Panc1 (cell line): ENCODE measurements around the gene FBXO31. TPM values are rescaled to one million over a fixed set of nuclear protein-coding genes. Genes with fewer than 3 reads are reported as not detected.

ENCODE experiments used
- ATAC-seq: fragments of 200-7000 bp; cut with Tn5 transposase; 2 replicates; pipeline ENCODE4 v1.9.1; 2020; ENCODE audit warnings: mild to moderate bottlenecking, moderate library complexity
- BruUV-seq: library from RNA; stranded (reverse); fragments of 400-500 nt; replicated peaks from 2 replicates; lab custom pipeline; 2021; lab: Mats Ljungman, UMichigan
- CTCF ChIA-PET: fragments of 300-600 bp; sonication (Branson Sonifier 250); formaldehyde crosslinking; loops from one replicate; lab custom pipeline; 2022; ENCODE audit warnings: antibody characterized with exemption; lab: Charles Lee
- POLR2A ChIA-PET: fragments of 300-600 bp; sonication (Branson Sonifier 250); formaldehyde crosslinking; loops from one replicate; lab custom pipeline; 2022; ENCODE audit warnings: antibody characterized with exemption; lab: Charles Lee
- DNase-seq: peaks from one replicate; pipeline ENCODE4 v3.0.0-alpha.2; 2010; ENCODE audit warnings: low read depth, low spot score
- H3K27ac ChIP-seq: 2 replicates; pipeline ENCODE4 v1.5.1; 2011; ENCODE audit warnings: mild to moderate bottlenecking, low read length, inconsistent platforms
- H3K27me3 ChIP-seq: fragments of 200-500 bp; sonication (Bioruptor generic); 2 replicates; pipeline ENCODE4 v1.6.0; 2014; ENCODE audit warnings: low read length, inconsistent platforms; ENCODE audit not compliant: control insufficient read depth, insufficient read depth
- H3K36me3 ChIP-seq: fragments of 200-500 bp; sonication (Bioruptor generic); 2 replicates; pipeline ENCODE4 v1.5.1; 2014; ENCODE audit warnings: inconsistent platforms, mild to moderate bottlenecking, low read length, moderate library complexity; ENCODE audit not compliant: control insufficient read depth, insufficient read depth
- H3K4me1 ChIP-seq: 2 replicates; pipeline ENCODE4 v1.5.1; 2011; ENCODE audit warnings: inconsistent platforms, mild to moderate bottlenecking, low read length, moderate library complexity; ENCODE audit not compliant: control insufficient read depth, insufficient read depth
- H3K4me3 ChIP-seq, 2 experiments: 2 replicates each; pipeline ENCODE4 v1.5.1; 2011 to 2012; ENCODE audit warnings: low read depth in 2 of 2, low read length in 2 of 2, mild to moderate bottlenecking in 2 of 2, inconsistent platforms in 1 of 2, moderate library complexity in 1 of 2
- H3K9me3 ChIP-seq: fragments of 200-500 bp; sonication (Bioruptor generic); 2 replicates; pipeline ENCODE4 v1.5.1; 2014; ENCODE audit warnings: low read depth, mild to moderate bottlenecking, inconsistent platforms, low read length, moderate library complexity; ENCODE audit not compliant: control insufficient read depth, insufficient read depth
- POLR2AphosphoS5 ChIP-seq: IDR thresholded peaks from 2 replicates; pipeline ENCODE4 v1.6.1; 2012; ENCODE audit warnings: mild to moderate bottlenecking, low read depth, low read length, moderate library complexity
- SIN3A ChIP-seq: IDR thresholded peaks from 2 replicates; pipeline ENCODE4 v1.6.1; 2012; ENCODE audit warnings: low read depth, mild to moderate bottlenecking, low read length, moderate library complexity, borderline replicate concordance; ENCODE audit not compliant: insufficient read depth
- in situ Hi-C: cut with HindIII; loops from 2 replicates; pipeline ENCODE4 v1.10.0; 2016; ENCODE audit warnings: low sequenced_read_pairs, low pct_unique_long_range_greater_than_20kb
- intact Hi-C: fragments of 100-400 bp; cut with micrococcal nuclease; formaldehyde crosslinking; loops from one replicate; pipeline ENCODE4 v1.10.0; 2022; ENCODE audit not compliant: unreplicated experiment
- total RNA-seq: library from RNA; stranded (reverse); gene quantifications from one replicate; pipeline ENCODE4 v1.2.1, GENCODE V29; 2021; ENCODE audit not compliant: unreplicated experiment
- TF ChIP-seq, protein P1 (sequence below), 2 experiments: IDR thresholded peaks; 2 replicates each; pipeline ENCODE4 v1.6.1; 2011 to 2012; ENCODE audit warnings: low read depth in 2 of 2, control low read depth in 1 of 2, low read length in 1 of 2, mild to moderate bottlenecking in 1 of 2, moderate library complexity in 1 of 2; ENCODE audit not compliant: insufficient read depth in 1 of 2
- TF ChIP-seq, protein P2 (sequence below): fragments of 450-650 bp; IDR thresholded peaks from 2 replicates; pipeline ENCODE4 v1.5.1; 2017; ENCODE audit warnings: mild to moderate bottlenecking

Gene FBXO31
- total RNA-seq, 1 experiment from 2014 or later = 22.4 TPM

DNA sequence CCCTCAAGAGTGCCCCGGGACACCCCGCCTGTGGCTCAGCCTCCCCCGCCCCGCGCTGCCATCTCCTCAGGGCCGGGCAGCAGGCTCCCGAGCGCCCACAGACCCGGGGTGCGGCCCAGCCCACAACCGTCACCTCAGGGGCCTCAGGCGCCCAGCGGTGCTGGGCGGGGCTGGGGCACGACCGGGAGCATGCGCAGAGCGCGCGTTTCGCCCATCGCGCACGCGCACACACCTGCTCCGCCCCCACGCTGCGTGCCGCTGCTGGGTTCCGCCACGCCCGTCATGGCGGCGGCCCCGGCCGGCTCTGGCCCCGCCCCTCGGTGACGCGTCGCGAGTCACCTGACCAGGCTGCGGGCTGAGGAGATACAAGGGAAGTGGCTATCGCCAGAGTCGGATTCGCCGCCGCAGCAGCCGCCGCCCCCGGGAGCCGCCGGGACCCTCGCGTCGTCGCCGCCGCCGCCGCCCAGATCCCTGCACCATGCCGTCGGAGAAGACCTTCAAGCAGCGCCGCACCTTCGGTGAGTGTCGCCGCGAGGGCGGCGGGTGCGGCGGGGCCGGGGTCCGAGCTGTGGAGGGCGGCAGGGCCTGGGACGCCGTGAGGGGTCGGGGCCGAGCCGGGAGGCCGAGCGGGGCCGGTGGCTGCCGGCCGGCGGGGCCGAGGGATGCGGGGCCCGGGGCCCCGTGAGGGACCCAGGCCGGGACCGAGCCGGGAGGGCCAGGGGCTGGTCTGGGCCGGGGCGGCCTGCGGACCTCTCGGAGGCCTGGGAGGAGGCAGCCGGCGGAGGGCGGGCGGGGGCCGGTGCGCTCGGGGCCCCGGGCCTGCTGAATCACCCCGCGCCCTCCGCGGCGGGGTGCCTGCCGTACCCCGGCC lies 8.6 kb upstream of the FBXO31 start, which contains the start of gene MAP1LC3B:
Gene MAP1LC3B, plus strand, starts transcription at position 387 of the 871 bp plus-strand sequence. Its CDS starts 92 bp downstream, at position 479.
- H3K27me3 ChIP-seq = no peaks in the 10 kb centered on the region
- ChIA-PET CTCF (no interaction called here), POLR2A (interaction anchor here (0.9 kb wide), 1 partner anchor 9 kb away, joined by 4 read pairs; the partner anchor contains the start of gene FBXO31)
- ATAC-seq (peak; percentile 86), DNase-seq (peak; percentile 78)
- H3K27ac ChIP-seq = peak within 1 kb of the TSS; percentile 87
- peaks cover 34% of the 10 kb centered on the region for H3K4me1 ChIP-seq
- H3K36me3 ChIP-seq = peaks cover 7% of the 10 kb centered on the region
- in situ Hi-C loops = no loop called here
- peak within 1 kb of the TSS; percentile 73 to 94 for H3K4me3 ChIP-seq
- H3K9me3 ChIP-seq = no peaks in the 10 kb centered on the region
- intact Hi-C loops = no loop called here
- no TSS peak for BruUV-seq
- TF ChIP-seq, protein P1, sequence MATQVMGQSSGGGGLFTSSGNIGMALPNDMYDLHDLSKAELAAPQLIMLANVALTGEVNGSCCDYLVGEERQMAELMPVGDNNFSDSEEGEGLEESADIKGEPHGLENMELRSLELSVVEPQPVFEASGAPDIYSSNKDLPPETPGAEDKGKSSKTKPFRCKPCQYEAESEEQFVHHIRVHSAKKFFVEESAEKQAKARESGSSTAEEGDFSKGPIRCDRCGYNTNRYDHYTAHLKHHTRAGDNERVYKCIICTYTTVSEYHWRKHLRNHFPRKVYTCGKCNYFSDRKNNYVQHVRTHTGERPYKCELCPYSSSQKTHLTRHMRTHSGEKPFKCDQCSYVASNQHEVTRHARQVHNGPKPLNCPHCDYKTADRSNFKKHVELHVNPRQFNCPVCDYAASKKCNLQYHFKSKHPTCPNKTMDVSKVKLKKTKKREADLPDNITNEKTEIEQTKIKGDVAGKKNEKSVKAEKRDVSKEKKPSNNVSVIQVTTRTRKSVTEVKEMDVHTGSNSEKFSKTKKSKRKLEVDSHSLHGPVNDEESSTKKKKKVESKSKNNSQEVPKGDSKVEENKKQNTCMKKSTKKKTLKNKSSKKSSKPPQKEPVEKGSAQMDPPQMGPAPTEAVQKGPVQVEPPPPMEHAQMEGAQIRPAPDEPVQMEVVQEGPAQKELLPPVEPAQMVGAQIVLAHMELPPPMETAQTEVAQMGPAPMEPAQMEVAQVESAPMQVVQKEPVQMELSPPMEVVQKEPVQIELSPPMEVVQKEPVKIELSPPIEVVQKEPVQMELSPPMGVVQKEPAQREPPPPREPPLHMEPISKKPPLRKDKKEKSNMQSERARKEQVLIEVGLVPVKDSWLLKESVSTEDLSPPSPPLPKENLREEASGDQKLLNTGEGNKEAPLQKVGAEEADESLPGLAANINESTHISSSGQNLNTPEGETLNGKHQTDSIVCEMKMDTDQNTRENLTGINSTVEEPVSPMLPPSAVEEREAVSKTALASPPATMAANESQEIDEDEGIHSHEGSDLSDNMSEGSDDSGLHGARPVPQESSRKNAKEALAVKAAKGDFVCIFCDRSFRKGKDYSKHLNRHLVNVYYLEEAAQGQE (IDR thresholded peaks at IDR 0.05; ENCODE audit: insufficient read depth in 1 of 2, low read depth in 2 of 2, low read length in 1 of 2) = peak in 1 of 2 experiments; percentile 68; a peak in 1 of 4 replicates
- TF ChIP-seq SIN3A (peak; percentile 74; the same call in 1 of the 2 replicates), POLR2AphosphoS5 (peak; percentile 76)
- TF ChIP-seq, protein P2, sequence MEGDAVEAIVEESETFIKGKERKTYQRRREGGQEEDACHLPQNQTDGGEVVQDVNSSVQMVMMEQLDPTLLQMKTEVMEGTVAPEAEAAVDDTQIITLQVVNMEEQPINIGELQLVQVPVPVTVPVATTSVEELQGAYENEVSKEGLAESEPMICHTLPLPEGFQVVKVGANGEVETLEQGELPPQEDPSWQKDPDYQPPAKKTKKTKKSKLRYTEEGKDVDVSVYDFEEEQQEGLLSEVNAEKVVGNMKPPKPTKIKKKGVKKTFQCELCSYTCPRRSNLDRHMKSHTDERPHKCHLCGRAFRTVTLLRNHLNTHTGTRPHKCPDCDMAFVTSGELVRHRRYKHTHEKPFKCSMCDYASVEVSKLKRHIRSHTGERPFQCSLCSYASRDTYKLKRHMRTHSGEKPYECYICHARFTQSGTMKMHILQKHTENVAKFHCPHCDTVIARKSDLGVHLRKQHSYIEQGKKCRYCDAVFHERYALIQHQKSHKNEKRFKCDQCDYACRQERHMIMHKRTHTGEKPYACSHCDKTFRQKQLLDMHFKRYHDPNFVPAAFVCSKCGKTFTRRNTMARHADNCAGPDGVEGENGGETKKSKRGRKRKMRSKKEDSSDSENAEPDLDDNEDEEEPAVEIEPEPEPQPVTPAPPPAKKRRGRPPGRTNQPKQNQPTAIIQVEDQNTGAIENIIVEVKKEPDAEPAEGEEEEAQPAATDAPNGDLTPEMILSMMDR = no peak

DNA sequence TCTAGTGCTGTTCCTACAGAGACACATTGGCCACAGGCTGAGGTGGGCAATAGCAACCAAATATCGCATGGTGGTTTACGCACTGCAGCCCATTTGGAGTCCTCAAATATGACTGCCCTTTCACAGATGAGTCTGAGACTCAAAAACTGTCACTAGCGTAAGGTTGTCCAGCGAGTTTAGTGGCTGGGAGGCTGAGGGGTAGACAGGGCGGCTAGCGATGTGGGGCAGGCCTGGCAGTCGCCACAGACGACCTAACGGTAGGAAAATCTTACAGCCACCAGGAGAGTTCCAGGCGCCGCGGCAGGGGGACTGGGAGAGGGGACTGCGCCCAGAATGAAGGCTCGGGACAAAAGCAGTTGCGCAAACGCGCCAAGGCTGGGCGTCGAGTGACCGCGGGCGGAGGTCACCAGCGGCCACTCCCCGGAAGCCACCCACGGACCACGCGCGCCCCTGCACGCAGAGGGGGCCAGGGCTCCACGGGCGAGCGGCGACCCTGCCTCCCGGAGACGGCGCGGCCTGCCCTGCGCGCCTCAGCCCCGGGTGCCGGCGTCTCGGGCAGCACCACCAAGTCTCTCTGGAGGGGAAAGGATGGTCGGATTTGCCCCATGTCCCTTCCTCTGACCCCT lies 7.9 kb upstream of the FBXO31 start:
- in situ Hi-C loops = no loop called here
- Histone ChIP-seq H3K36me3 (peaks cover 7% of the 10 kb centered on the region), H3K4me1 (peaks cover 34% of the 10 kb centered on the region), H3K4me3 (peak overlapping the region; percentile 53 to 73), H3K27ac (peak overlapping the region; percentile 87), H3K27me3 (no peaks in the 10 kb centered on the region), H3K9me3 (no peaks in the 10 kb centered on the region)
- no peak for TF ChIP-seq POLR2AphosphoS5
- ATAC-seq = no peak; the same call in 1 of the 2 replicates
- ChIA-PET POLR2A (no interaction called here), CTCF (no interaction called here)
- no peak for DNase-seq
- TSS peak; percentile 92 for BruUV-seq
- intact Hi-C loops = no loop called here
